ENCODE measurements around the gene LAMA5. TPM values are rescaled to one million over a fixed set of nuclear protein-coding genes. Genes with fewer than 3 reads are reported as not detected.
A peak's percentile ranks its signal among the peaks of the same experiment; 100 is the strongest.

Gene LAMA5
- total RNA-seq, 1 experiment from 2014 or later = 321 TPM

GRCh38 chr20:62266340-62266739 lies 100.8 kb downstream of the LAMA5 start:
- DNase-seq (ENCODE audit: low read depth, low spot score) (no peak), ATAC-seq (peak; percentile 42; the same call in 1 of the 2 replicates)
- Histone ChIP-seq H3K27ac (ENCODE audit: low read depth, low read length) (no peak overlapping the region), H3K4me3 (replicated peaks in 1 of 2; ENCODE audit: low read depth in 1 of 2, low read length in 2 of 2) (no peak overlapping the region), H3K27me3 (ENCODE audit: insufficient read depth, low read length) (no peaks in the 10 kb centered on the region), H3K79me2 (ENCODE audit: insufficient read depth, low read length) (no peaks in the 10 kb centered on the region), H3K9ac (ENCODE audit: low read length) (no peak overlapping the region), H2AFZ (ENCODE audit: low read depth, low read length, poor library complexity, severe bottlenecking) (no peak overlapping the region), H4K20me1 (ENCODE audit: insufficient read depth) (no peaks in the 10 kb centered on the region), H3K4me2 (ENCODE audit: low read length) (no peak overlapping the region), H3K9me3 (ENCODE audit: control insufficient read depth in 1 of 2, insufficient read depth in 1 of 2, low read depth in 1 of 2, low read length in 2 of 2) (no peaks in the 10 kb centered on the region), H3K36me3 (ENCODE audit: control insufficient read depth in 1 of 2, insufficient read depth in 2 of 2, low read length in 2 of 2) (no peaks in the 10 kb centered on the region), H3K9me2 (ENCODE audit: insufficient read depth) (no peaks in the 10 kb centered on the region), H3K4me1 (ENCODE audit: control insufficient read depth in 1 of 2, insufficient read depth in 2 of 2, low read length in 2 of 2) (no peaks in the 10 kb centered on the region)
- TF ChIP-seq EZH2 (IDR thresholded peaks at IDR 0.05) (no peak), ZBTB33 (IDR thresholded peaks at IDR 0.05; ENCODE audit: extremely low read depth, insufficient replicate concordance, low read length) (no peak), ELF1 (IDR thresholded peaks at IDR 0.05; ENCODE audit: borderline replicate concordance, low read depth) (no peak), SIN3A (IDR thresholded peaks at IDR 0.05; ENCODE audit: low read depth) (no peak), ZFX (IDR thresholded peaks at IDR 0.05) (no peak), YY1 (IDR thresholded peaks at IDR 0.05; ENCODE audit: extremely low read depth, insufficient replicate concordance, low read depth, low read length) (no peak), CEBPB (IDR thresholded peaks at IDR 0.05; ENCODE audit: low read depth) (no peak), FOSL1 (IDR thresholded peaks at IDR 0.05; ENCODE audit: low read depth) (no peak), EZH2phosphoT487 (IDR thresholded peaks at IDR 0.05; ENCODE audit: borderline replicate concordance) (no peak), CBX3 (IDR thresholded peaks at IDR 0.05; ENCODE audit: low read depth) (no peak), EGR1 (IDR thresholded peaks at IDR 0.05; ENCODE audit: low read depth) (no peak), ZNF274 (IDR thresholded peaks at IDR 0.05; ENCODE audit: low read depth, low read length) (no peak), JUND (IDR thresholded peaks at IDR 0.05) (no peak)
- TF ChIP-seq, protein P1, sequence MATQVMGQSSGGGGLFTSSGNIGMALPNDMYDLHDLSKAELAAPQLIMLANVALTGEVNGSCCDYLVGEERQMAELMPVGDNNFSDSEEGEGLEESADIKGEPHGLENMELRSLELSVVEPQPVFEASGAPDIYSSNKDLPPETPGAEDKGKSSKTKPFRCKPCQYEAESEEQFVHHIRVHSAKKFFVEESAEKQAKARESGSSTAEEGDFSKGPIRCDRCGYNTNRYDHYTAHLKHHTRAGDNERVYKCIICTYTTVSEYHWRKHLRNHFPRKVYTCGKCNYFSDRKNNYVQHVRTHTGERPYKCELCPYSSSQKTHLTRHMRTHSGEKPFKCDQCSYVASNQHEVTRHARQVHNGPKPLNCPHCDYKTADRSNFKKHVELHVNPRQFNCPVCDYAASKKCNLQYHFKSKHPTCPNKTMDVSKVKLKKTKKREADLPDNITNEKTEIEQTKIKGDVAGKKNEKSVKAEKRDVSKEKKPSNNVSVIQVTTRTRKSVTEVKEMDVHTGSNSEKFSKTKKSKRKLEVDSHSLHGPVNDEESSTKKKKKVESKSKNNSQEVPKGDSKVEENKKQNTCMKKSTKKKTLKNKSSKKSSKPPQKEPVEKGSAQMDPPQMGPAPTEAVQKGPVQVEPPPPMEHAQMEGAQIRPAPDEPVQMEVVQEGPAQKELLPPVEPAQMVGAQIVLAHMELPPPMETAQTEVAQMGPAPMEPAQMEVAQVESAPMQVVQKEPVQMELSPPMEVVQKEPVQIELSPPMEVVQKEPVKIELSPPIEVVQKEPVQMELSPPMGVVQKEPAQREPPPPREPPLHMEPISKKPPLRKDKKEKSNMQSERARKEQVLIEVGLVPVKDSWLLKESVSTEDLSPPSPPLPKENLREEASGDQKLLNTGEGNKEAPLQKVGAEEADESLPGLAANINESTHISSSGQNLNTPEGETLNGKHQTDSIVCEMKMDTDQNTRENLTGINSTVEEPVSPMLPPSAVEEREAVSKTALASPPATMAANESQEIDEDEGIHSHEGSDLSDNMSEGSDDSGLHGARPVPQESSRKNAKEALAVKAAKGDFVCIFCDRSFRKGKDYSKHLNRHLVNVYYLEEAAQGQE (IDR thresholded peaks at IDR 0.05; ENCODE audit: low read depth) = no peak
- RAD21 ChIA-PET (ENCODE audit: low non-redundant PET in 1 of 2, low total read pairs in 2 of 2, uncharacterized antibody in 2 of 2, unreplicated experiment in 2 of 2) = no interaction called here
- POLR2A ChIA-PET = no interaction called here
- BruUV-seq (replicated peaks) = no TSS peak
- CTCF ChIA-PET = no interaction called here
- intact Hi-C loops (cut with micrococcal nuclease) = no loop called here
